A673 (cell line): ENCODE results near the gene YWHAG.

Experiments
- CTCF ChIP-seq: fragments of 300-800, 200-600 bp; sonication (generic); conservative IDR thresholded peaks from 2 replicates; pipeline ENCODE4 v1.5.1; 2017; ENCODE audit warnings: low read depth, mild to moderate bottlenecking, antibody characterized with exemption, low read length, moderate library complexity, mixed read lengths
- EZH2 ChIP-seq: fragments of 200-600 bp; sonication (generic); IDR thresholded peaks from 2 replicates; pipeline ENCODE4 v1.6.1; 2017; ENCODE audit warnings: borderline replicate concordance, low read depth, mild to moderate bottlenecking, mixed read lengths, antibody characterized with exemption, low read length; ENCODE audit not compliant: poor library complexity, severe bottlenecking

- no peak for TF ChIP-seq CTCF
- no peak for TF ChIP-seq EZH2
Measured at GRCh38 chr7:76343931-76344321, 14.9 kb downstream of the YWHAG start.
